ENCODE results near the gene ATAD3B. TPM values are rescaled to one million over a fixed set of nuclear protein-coding genes. Genes with fewer than 3 reads are reported as not detected.
"Not testable (repeated sequence)": the region's sequence is repeated elsewhere in the genome, so short reads cannot be mapped to it uniquely, and the experiment has no call there.

Gene ATAD3B
- total and polyA plus RNA-seq, 10 of the 15 experiments (the other 5 are each of a cell fraction or from before 2014, with no cell fraction given), result 0.03 to 38.8 (median 23.8) TPM

DNA sequence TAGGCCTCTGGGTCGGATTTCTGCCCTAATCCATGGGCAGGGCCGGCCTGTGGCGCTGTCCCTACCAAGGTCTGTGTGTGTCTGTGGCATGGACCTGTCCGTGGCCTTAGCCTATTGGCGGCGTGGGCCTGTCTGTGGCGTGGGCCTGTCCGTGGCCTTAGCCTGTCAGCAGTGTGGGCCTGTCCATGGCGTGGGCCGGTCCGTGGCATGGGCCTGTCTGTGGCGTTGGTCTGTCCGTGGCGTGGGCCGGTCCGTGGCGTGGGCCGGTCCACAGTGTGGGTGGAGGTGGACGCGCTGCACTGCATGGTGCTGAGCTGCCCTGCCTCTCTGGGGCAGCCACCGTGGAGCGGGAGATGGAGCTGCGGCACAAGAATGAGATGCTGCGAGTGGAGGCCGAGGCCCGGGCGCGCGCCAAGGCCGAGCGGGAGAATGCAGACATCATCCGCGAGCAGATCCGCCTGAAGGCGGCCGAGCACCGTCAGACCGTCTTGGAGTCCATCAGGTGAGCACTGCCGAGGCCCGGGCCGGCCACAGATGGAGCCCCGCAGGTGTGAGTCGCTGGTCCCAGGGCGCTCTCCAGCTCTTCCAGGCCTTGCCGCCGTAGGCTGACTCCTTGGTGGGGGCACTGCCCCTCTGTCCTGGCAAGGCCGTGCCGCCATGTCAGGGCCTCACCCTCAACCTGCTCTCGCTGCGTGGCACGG, 48.4 kb downstream of the ATAD3B start:
- H3K4me1 ChIP-seq (ENCODE audit: control insufficient read depth, insufficient read depth, low read length); CTCF ChIA-PET; H3K27ac ChIP-seq (ENCODE audit: control insufficient read depth, insufficient read depth); intact Hi-C loops (cut with micrococcal nuclease; ENCODE audit: unreplicated experiment); FAIRE-seq; BruUV-seq (replicated peaks); H3K4me2 ChIP-seq (ENCODE audit: control insufficient read depth, insufficient read depth); H3K27me3 ChIP-seq (replicated peaks in 1 of 2; ENCODE audit: control insufficient read depth in 2 of 2, insufficient read depth in 2 of 2, low read length in 1 of 2); POLR2A ChIA-PET; H2AFZ ChIP-seq (ENCODE audit: control insufficient read depth, low read depth, low read length); H3K79me2 ChIP-seq (ENCODE audit: control insufficient read depth, insufficient read depth, low read length); DNase-seq (ENCODE audit: low read depth, low spot score); H3K9me3 ChIP-seq (replicated peaks; ENCODE audit: control insufficient read depth, insufficient read depth, low read length); RAD21 ChIA-PET (ENCODE audit: unreplicated experiment); ATAC-seq; H3K9ac ChIP-seq (ENCODE audit: control insufficient read depth, insufficient read depth, low read length); SMC1A ChIA-PET (ENCODE audit: uncharacterized antibody, unreplicated experiment); H4K20me1 ChIP-seq (ENCODE audit: control insufficient read depth, insufficient read depth); in situ Hi-C loops (cut with MboI); H3K4me3 ChIP-seq: not testable (repeated sequence)
- 97% methylated on average over 37 of the region's 51 CpGs for WGBS (ENCODE audit: insufficient coverage, insufficient replicate concordance, low lambda C conversion rate, missing lambda C conversion rate)
- H3K36me3 ChIP-seq (ENCODE audit: control insufficient read depth in 2 of 2, insufficient read depth in 2 of 2, low read length in 1 of 2), result peaks cover 0 to 15% of the 10 kb centered on the region in 2 experiments; a peak in 2 of 4 replicates

DNA sequence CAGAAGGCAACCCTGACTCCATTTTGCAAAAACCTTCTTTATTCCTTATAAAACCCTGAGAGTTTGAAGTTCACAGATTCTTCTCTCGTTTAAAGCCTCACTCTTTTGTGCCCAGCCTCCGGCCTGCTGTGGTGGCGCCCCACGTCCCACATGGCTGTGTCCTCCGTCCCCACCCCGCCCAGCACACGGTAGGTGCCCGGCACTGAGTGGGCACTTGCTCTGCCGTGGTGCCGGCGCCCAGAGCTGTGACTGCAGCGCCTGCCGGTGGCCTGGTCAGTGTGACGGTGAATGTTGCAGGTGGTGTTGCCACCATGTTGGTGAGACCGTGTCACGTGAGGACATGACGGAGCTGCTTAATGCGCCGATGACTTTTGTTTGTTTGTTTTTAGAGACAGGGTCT, 49.8 kb downstream of the ATAD3B start:
- FAIRE-seq (no peak), ATAC-seq (no peak), DNase-seq (ENCODE audit: low read depth, low spot score) (no peak)
- BruUV-seq (replicated peaks), result no TSS peak
- no peak overlapping the region for H3K4me2 ChIP-seq (ENCODE audit: control insufficient read depth, insufficient read depth)
- 95% methylated on average over 19 of the region's 19 CpGs for WGBS (ENCODE audit: insufficient coverage, insufficient replicate concordance, low lambda C conversion rate, missing lambda C conversion rate)
- H3K36me3 ChIP-seq (ENCODE audit: control insufficient read depth in 2 of 2, insufficient read depth in 2 of 2, low read length in 1 of 2), result peaks cover 0 to 15% of the 10 kb centered on the region in 2 experiments; a peak in 2 of 4 replicates
- H3K27me3 ChIP-seq (replicated peaks in 1 of 2; ENCODE audit: control insufficient read depth in 2 of 2, insufficient read depth in 2 of 2, low read length in 1 of 2), result no peaks in the 10 kb centered on the region
- H4K20me1 ChIP-seq (ENCODE audit: control insufficient read depth, insufficient read depth), result no peaks in the 10 kb centered on the region
- no peak overlapping the region for H3K27ac ChIP-seq (ENCODE audit: control insufficient read depth, insufficient read depth)
- ChIA-PET CTCF (no interaction called here), RAD21 (ENCODE audit: unreplicated experiment) (no interaction called here), SMC1A (ENCODE audit: uncharacterized antibody, unreplicated experiment) (no interaction called here), POLR2A (no interaction called here)
- no peaks in the 10 kb centered on the region for H3K9me3 ChIP-seq (replicated peaks; ENCODE audit: control insufficient read depth, insufficient read depth, low read length)
- H3K9ac ChIP-seq (ENCODE audit: control insufficient read depth, insufficient read depth, low read length), result no peak overlapping the region
- H3K4me1 ChIP-seq (ENCODE audit: control insufficient read depth, insufficient read depth, low read length), result no peaks in the 10 kb centered on the region
- H3K79me2 ChIP-seq (ENCODE audit: control insufficient read depth, insufficient read depth, low read length), result no peaks in the 10 kb centered on the region
- in situ Hi-C loops (cut with MboI), result no loop called here
- no peak overlapping the region for H2AFZ ChIP-seq (ENCODE audit: control insufficient read depth, low read depth, low read length)
- TF ChIP-seq HDGF (IDR thresholded peaks at IDR 0.05) (no peak), BCL11A (IDR thresholded peaks at IDR 0.05; ENCODE audit: low read depth, low read length) (no peak), POLR2AphosphoS5 (IDR thresholded peaks at IDR 0.05; ENCODE audit: low read length) (no peak), CBFB (IDR thresholded peaks at IDR 0.05; ENCODE audit: low read depth) (no peak), ASH2L (IDR thresholded peaks at IDR 0.05; ENCODE audit: borderline replicate concordance, low read depth) (no peak), TCF12 (IDR thresholded peaks at IDR 0.05; ENCODE audit: low read depth, low read length) (no peak), CEBPB (IDR thresholded peaks at IDR 0.05; ENCODE audit: borderline replicate concordance in 1 of 2, low read depth in 2 of 2, low read length in 2 of 2) (no peak), EP300 (IDR thresholded peaks at IDR 0.05; ENCODE audit: borderline replicate concordance in 1 of 2, control insufficient read depth in 1 of 2, low read depth in 2 of 2, low read length in 2 of 2) (no peak), HCFC1 (IDR thresholded peaks at IDR 0.05; ENCODE audit: low read length) (no peak)
- TF ChIP-seq, protein P1, sequence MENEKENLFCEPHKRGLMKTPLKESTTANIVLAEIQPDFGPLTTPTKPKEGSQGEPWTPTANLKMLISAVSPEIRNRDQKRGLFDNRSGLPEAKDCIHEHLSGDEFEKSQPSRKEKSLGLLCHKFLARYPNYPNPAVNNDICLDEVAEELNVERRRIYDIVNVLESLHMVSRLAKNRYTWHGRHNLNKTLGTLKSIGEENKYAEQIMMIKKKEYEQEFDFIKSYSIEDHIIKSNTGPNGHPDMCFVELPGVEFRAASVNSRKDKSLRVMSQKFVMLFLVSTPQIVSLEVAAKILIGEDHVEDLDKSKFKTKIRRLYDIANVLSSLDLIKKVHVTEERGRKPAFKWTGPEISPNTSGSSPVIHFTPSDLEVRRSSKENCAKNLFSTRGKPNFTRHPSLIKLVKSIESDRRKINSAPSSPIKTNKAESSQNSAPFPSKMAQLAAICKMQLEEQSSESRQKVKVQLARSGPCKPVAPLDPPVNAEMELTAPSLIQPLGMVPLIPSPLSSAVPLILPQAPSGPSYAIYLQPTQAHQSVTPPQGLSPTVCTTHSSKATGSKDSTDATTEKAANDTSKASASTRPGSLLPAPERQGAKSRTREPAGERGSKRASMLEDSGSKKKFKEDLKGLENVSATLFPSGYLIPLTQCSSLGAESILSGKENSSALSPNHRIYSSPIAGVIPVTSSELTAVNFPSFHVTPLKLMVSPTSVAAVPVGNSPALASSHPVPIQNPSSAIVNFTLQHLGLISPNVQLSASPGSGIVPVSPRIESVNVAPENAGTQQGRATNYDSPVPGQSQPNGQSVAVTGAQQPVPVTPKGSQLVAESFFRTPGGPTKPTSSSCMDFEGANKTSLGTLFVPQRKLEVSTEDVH (IDR thresholded peaks at IDR 0.05; ENCODE audit: low read depth, partially characterized antibody), result no peak
- intact Hi-C loops (cut with micrococcal nuclease; ENCODE audit: unreplicated experiment), result no loop called here
- H3K4me3 ChIP-seq, result no peak overlapping the region
